ENCODE data around the gene TSPAN12. TPM values are rescaled to one million over a fixed set of nuclear protein-coding genes. Genes with fewer than 3 reads are reported as not detected.

Gene TSPAN12
- polyA plus RNA-seq, 2 of the 4 experiments (the other 2 are of a cell fraction) = 0.62 to 0.98 TPM

DNA sequence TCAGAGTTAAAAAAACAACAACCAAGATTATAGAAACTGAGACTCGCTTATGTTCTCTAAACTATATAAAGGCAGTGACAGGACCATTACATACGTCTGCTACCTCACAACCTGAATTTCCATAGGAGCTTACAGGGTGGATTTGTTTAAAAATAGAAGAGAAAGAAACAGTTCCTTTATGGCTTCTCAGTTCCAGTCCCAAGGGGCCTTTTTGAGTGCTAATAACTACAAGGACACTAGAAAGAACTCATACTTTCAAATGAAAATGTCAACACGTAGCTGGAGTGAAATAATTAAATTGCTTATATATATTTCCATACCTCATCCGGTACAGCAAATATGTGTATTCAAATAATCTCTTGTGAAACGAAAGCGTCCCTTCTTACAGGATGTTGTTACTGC is 19.7 kb downstream of the TSPAN12 start (continued):
- TF ChIP-seq JUN (IDR thresholded peaks at IDR 0.05) = no peak

DNA sequence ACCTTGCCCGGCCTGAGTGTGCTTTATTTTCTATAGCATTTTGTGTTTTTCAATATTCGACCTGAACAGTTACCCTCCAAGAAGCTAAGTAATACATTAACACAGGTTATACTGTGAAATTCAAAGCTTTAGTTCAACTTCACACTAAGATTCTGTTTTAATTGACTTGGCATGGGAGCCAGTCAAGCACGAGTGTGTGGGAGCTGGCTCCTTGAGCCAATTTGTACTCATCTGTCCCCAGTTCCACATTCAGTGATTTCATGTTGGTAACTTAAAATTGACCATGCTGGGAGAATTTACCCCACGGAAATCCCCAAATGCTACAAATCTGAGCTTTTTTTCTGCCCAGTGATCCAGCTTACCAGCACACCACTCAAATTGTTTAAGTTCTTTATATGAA is 20.3 kb downstream of the TSPAN12 start:
- Histone ChIP-seq H3K27ac (no peak overlapping the region), H3K4me2 (no peak overlapping the region), H3K9me3 (no peaks in the 10 kb centered on the region), H3K4me3 (no peak overlapping the region), H3K4me1 (no peaks in the 10 kb centered on the region)
- CTCF ChIA-PET = no interaction called here
- DNase-seq (ENCODE audit: low read depth in 1 of 2, low spot score in 1 of 2) (no peak), FAIRE-seq (no peak), ATAC-seq (no peak)
- TF ChIP-seq ZC3H11A (IDR thresholded peaks at IDR 0.05) = no peak
- TF ChIP-seq HMGXB4 (CRISPR knock-in tag; IDR thresholded peaks at IDR 0.05; ENCODE audit: borderline replicate concordance) = no peak
- TF ChIP-seq ZFP36 (IDR thresholded peaks at IDR 0.05; ENCODE audit: borderline replicate concordance, partially characterized antibody) = no peak
- TF ChIP-seq MYC (IDR thresholded peaks at IDR 0.05; ENCODE audit: borderline replicate concordance, low read length) = no peak
- TF ChIP-seq RARB (CRISPR knock-in tag; IDR thresholded peaks at IDR 0.05) = no peak
- TF ChIP-seq EHF (CRISPR knock-in tag; IDR thresholded peaks at IDR 0.05) = no peak
- no peak for TF ChIP-seq BHLHE40 (IDR thresholded peaks at IDR 0.05; ENCODE audit: low read depth, low read length)
- POLR2A ChIA-PET = no interaction called here
- WGBS (ENCODE audit: missing lambda C conversion rate) = 30% methylated on average over 4 of the region's 4 CpGs

DNA sequence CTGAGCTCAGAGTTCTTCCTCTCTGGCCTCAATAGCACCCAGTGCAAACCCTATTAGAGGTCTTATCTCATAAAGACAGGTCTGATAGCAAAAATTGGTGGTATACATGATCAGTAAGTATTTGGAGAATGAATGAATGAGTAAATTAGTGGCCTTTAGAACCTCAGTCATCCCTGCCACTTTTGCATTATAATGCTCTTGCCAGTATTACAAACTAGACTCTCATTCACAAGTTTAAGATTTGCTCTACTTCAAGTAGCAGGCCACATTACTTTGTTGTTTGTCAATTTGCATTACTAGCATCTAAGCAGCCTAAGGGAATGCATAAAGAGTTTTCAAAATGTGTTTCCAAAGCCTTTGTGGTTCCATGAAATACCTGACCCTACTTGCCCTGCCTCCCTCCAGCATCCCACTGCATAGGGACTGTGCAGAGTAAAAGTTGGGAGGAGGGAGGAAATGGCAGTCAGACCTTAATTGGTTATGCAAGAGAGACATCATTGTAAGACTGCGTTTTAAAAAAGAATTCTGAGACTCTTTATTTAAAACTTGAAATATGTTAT is 21.3 kb downstream of the TSPAN12 start:
- Histone ChIP-seq H3K4me2 (no peak overlapping the region), H3K27ac (no peak overlapping the region), H3K4me3 (no peak overlapping the region), H3K9me3 (no peaks in the 10 kb centered on the region), H3K4me1 (no peaks in the 10 kb centered on the region)
- TF ChIP-seq HDAC2 (IDR thresholded peaks at IDR 0.05) (no peak), PHF8 (IDR thresholded peaks at IDR 0.05; ENCODE audit: borderline replicate concordance, low read depth) (no peak), MAFK (IDR thresholded peaks at IDR 0.05; ENCODE audit: partially characterized antibody) (no peak), SMC3 (IDR thresholded peaks at IDR 0.05) (no peak), RARB (CRISPR knock-in tag; IDR thresholded peaks at IDR 0.05) (no peak), ZC3H11A (IDR thresholded peaks at IDR 0.05) (no peak), FOXS1 (CRISPR knock-in tag; IDR thresholded peaks at IDR 0.05) (no peak), RFX5 (IDR thresholded peaks at IDR 0.05) (no peak)
- no peak for DNase-seq (ENCODE audit: low read depth in 1 of 2, low spot score in 1 of 2)
- CTCF ChIA-PET = no interaction called here
- no peak for ATAC-seq
- no peak for FAIRE-seq
- POLR2A ChIA-PET = no interaction called here
- 93% methylated on average over 1 of the region's 1 CpG for WGBS (ENCODE audit: missing lambda C conversion rate)

- ChIA-PET POLR2A (no interaction called here), CTCF (no interaction called here)
- WGBS (ENCODE audit: missing lambda C conversion rate) = 77% methylated on average over 2 of the region's 2 CpGs
- DNase-seq (ENCODE audit: low read depth in 1 of 2, low spot score in 1 of 2) (no peak), FAIRE-seq (no peak), ATAC-seq (no peak)
- no peak for TF ChIP-seq NFE2L2 (conservative IDR thresholded peaks at IDR 0.05; ENCODE audit: low read length)
- TF ChIP-seq BCL3 (IDR thresholded peaks at IDR 0.05) = no peak
- no peak for TF ChIP-seq CHD2 (IDR thresholded peaks at IDR 0.05; ENCODE audit: low read length, partially characterized antibody)
- no peak for TF ChIP-seq RFX5 (IDR thresholded peaks at IDR 0.05)
- no peak for TF ChIP-seq CTCF (IDR thresholded peaks at IDR 0.05)
- TF ChIP-seq FOSL2 (IDR thresholded peaks at IDR 0.05) = no peak
- TF ChIP-seq FOSL2 (CRISPR knock-in tag; IDR thresholded peaks at IDR 0.05) = no peak
- TF ChIP-seq FOXS1 (CRISPR knock-in tag; IDR thresholded peaks at IDR 0.05) = no peak
- TF ChIP-seq HEYL (CRISPR knock-in tag; IDR thresholded peaks at IDR 0.05) = no peak
- TF ChIP-seq CBX2 (IDR thresholded peaks at IDR 0.05; ENCODE audit: borderline replicate concordance, low read depth) = no peak
- TF ChIP-seq NR3C1 (IDR thresholded peaks at IDR 0.05) = no peak
- no peak for TF ChIP-seq PHF8 (IDR thresholded peaks at IDR 0.05; ENCODE audit: borderline replicate concordance, low read depth)
- TF ChIP-seq MYC (IDR thresholded peaks at IDR 0.05; ENCODE audit: borderline replicate concordance, low read length) = no peak
- no peak for TF ChIP-seq CHD4 (IDR thresholded peaks at IDR 0.05; ENCODE audit: borderline replicate concordance)
- no peak for TF ChIP-seq ELK1 (IDR thresholded peaks at IDR 0.05; ENCODE audit: low read depth, low read length)
- no peak for TF ChIP-seq KDM5A (IDR thresholded peaks at IDR 0.05)
- TF ChIP-seq RAD21 (conservative IDR thresholded peaks at IDR 0.05 in 1 of 2, IDR thresholded peaks at IDR 0.05 in 1 of 2) = no peak
- no peak for TF ChIP-seq EP300 (IDR thresholded peaks at IDR 0.05)
- TF ChIP-seq NPAS2 (CRISPR knock-in tag; IDR thresholded peaks at IDR 0.05; ENCODE audit: borderline replicate concordance) = no peak
- no peaks in the 10 kb centered on the region for H3K9me3 ChIP-seq
- no peak overlapping the region for H3K4me3 ChIP-seq
- H3K4me1 ChIP-seq = no peaks in the 10 kb centered on the region
- H3K27ac ChIP-seq = no peak overlapping the region
- H3K4me2 ChIP-seq = no peak overlapping the region
Observed at GRCh38 chr7:120834726-120835125, 23.2 kb downstream of the TSPAN12 start.

All from A549 (cell line).